Heart right ventricle (tissue), 16 donors: ENCODE data around the gene TULP1. TPM values are rescaled to one million over a fixed set of nuclear protein-coding genes. Genes with fewer than 3 reads are reported as not detected.
A peak's percentile ranks its signal among the peaks of the same experiment; 100 is the strongest.

Experiments used
- ATAC-seq, 8 donors: fragments of 200-7000 bp; cut with Tn5 transposase; one replicate each; pipeline ENCODE4 v1.9.1; 2020; ENCODE audit warnings: mild to moderate bottlenecking in 8 of 8, moderate library complexity in 8 of 8, moderate number of reproducible peaks in 1 of 8
- DNase-seq, 2 donors: peaks; one replicate each; pipeline ENCODE4 v3.0.0-alpha.2; 2020
- H3K27ac ChIP-seq, 10 donors: fragments of 200-600 bp; sonication (generic) in 2 of 10; one replicate each; pipeline versions ENCODE4 v1.5.0 to v1.8.0; 2020 to 2022; ENCODE audit warnings: mild to moderate bottlenecking in 3 of 10
- H3K27me3 ChIP-seq, 7 donors: fragments of 200-600 bp; one replicate each; pipeline ENCODE4 v1.8.0; 2021 to 2022; ENCODE audit warnings: mild to moderate bottlenecking in 2 of 7
- H3K36me3 ChIP-seq, 9 donors: fragments of 200-600 bp; sonication (generic) in 1 of 9; one replicate each; pipeline versions ENCODE4 v1.5.0 to v1.8.0; 2020 to 2022; ENCODE audit warnings: mild to moderate bottlenecking in 2 of 9
- H3K4me1 ChIP-seq, 9 donors: fragments of 200-600 bp; sonication (generic) in 1 of 9; one replicate each; pipeline versions ENCODE4 v1.5.0 to v1.8.0; 2020 to 2022; ENCODE audit warnings: mild to moderate bottlenecking in 4 of 9
- H3K4me3 ChIP-seq, 10 donors: fragments of 200-600 bp; sonication (generic) in 2 of 10; one replicate each; pipeline versions ENCODE4 v1.5.0 to v1.8.0; 2020 to 2022; ENCODE audit warnings: mild to moderate bottlenecking in 7 of 10, moderate library complexity in 2 of 10
- H3K9me3 ChIP-seq, 11 donors: fragments of 200-600 bp in 10 of 11; sonication (generic) in 2 of 11; one replicate each; pipeline versions ENCODE4 v1.5.0 to v1.8.0; 2013 to 2022; ENCODE audit warnings: mild to moderate bottlenecking in 2 of 11, control low read depth in 1 of 11, moderate library complexity in 1 of 11
- CTCF ChIP-seq, 9 donors: fragments of 200-600 bp; sonication (generic) in 2 of 9; IDR thresholded peaks; one replicate each; pipeline versions ENCODE4 v1.5.0 to v1.8.0; 2021 to 2022; ENCODE audit warnings: antibody characterized with exemption in 9 of 9, mild to moderate bottlenecking in 5 of 9, moderate library complexity in 1 of 9
- WGBS, 2 donors: extraction: QIAGEN DNeasy Blood & Tissue Kit; methylation state at CpG; one replicate each; pipeline ENCODE4 v1.1.7; 2013; ENCODE audit warnings: inconsistent platforms in 1 of 2; 5-methylcytosine and 5-hydroxymethylcytosine counted together
- intact Hi-C, 10 donors: fragments of 100-400 bp; cut with DNase I; formaldehyde crosslinking; loops; one replicate each; pipeline versions ENCODE4 v1.11.1 to v1.14.2; 2022
- polyA plus RNA-seq, 2 donors: library from polyadenylated mRNA; stranded (reverse); fragments of 200-250 nt; gene quantifications; one replicate each; pipeline ENCODE4 v1.2.3, GENCODE V29; 2013
- total RNA-seq, 10 donors: library from RNA; stranded (reverse); fragmentation: NEBNext Ultra II Directional in 3 of 10; extraction: Animal tissue kit (Norgen Biotek cat#: 25700) in 3 of 10; gene quantifications; one replicate each; pipeline versions ENCODE4 v1.2.1 to v1.2.4, GENCODE V29; 2021 to 2023
- donor health status: Arrhythmogenic right ventricular cardiomyopathy.
- donor health status: ischemic (EF 13 %, LVEDD 7.1; RV severe dilation, severe dysfunction).
- donor health status: healthy with polysubstance abuse.
- donor health status: DM: no; HTN: yes; CAD: no.
- donor health status: DM: no; HTN: no; CAD: no.
- donor health status: ischemic (EF 25% LVEDD 6.9; RV normal size, moderate dysfunction).
- donor health status: ischemic (EF 25% LVEDD 5.7; RV mildly dilated, moderate dysfunction).
- donor health status: healthy.
- donor health status: DM: yes; HTN: yes; CAD: no.
- donor health status: Ischemic cardiomyopathy.
- donor health status: ischemic (EF 35%, LVEDD 5.7; RV mildly dilated, moderate dysfunction).
- donor health status: nonischemic (EF 11% LVEDD 7.7; RV severe dilation, severe dysfunction).
- donor health status: DM: yes; HTN: yes; CAD: no.
- donor health status: PGD.
- donor health status: ischemic (EF 29% LVEDD 5.4; RV normal size, mild dysfunction).
- donor health status: nonischemic (EF 23%, LVEDD 6.1; RV moderate dilation, normal function).

The TULP1 gene
- total and polyA plus RNA-seq, 12 donors = 0.03 to 0.15 TPM; not detected in 10

GRCh38 chr6:35557239-35557638 is 44.5 kb upstream of the TULP1 start:
- DNase-seq = peak in 1 of 2 donors; percentile 7
- no peak overlapping the region for H3K27ac ChIP-seq
- H3K4me3 ChIP-seq = no peak overlapping the region
- peak in 2 of 8 donors; percentile 49 to 60 for ATAC-seq
- peaks cover 0 to 6% (median 0%) of the 10 kb centered on the region in 9 donors for H3K4me1 ChIP-seq
- H3K36me3 ChIP-seq = no peaks in the 10 kb centered on the region
- TF ChIP-seq CTCF (IDR thresholded peaks at IDR 0.05) = no peak
- H3K9me3 ChIP-seq = peaks cover 0 to 4% (median 0%) of the 10 kb centered on the region in 11 donors
- 62 to 63% methylated on average over 6 of the region's 6 CpGs for WGBS, 2 donors
- H3K27me3 ChIP-seq = no peaks in the 10 kb centered on the region
- intact Hi-C loops = no loop called here

- Histone ChIP-seq H3K27ac (no peak overlapping the region), H3K36me3 (no peaks in the 10 kb centered on the region), H3K9me3 (peaks cover 0 to 24% (median 8%) of the 10 kb centered on the region in 11 donors), H3K27me3 (peaks cover 0 to 3% (median 0%) of the 10 kb centered on the region in 7 donors), H3K4me3 (no peak overlapping the region), H3K4me1 (peaks cover 0 to 6% (median 0%) of the 10 kb centered on the region in 9 donors)
- intact Hi-C loops = no loop called here
- ATAC-seq = no peak
- TF ChIP-seq CTCF (IDR thresholded peaks at IDR 0.05) = no peak
- 85 to 89% methylated on average over 4 of the region's 4 CpGs for WGBS, 2 donors
- DNase-seq = no peak
These were observed 42.1 kb upstream of the TULP1 start for GRCh38 chr6:35554811-35555210.

- TF ChIP-seq CTCF (IDR thresholded peaks at IDR 0.05) = no peak
- H3K36me3 ChIP-seq = no peaks in the 10 kb centered on the region
- ATAC-seq (no peak), DNase-seq (no peak)
- H3K9me3 ChIP-seq = peaks cover 0 to 28% (median 8%) of the 10 kb centered on the region in 11 donors
- WGBS, 2 donors = 84% methylated on average over 6 of the region's 6 CpGs
- peaks cover 0 to 6% (median 0%) of the 10 kb centered on the region in 9 donors for H3K4me1 ChIP-seq
- no peak overlapping the region for H3K4me3 ChIP-seq
- intact Hi-C loops = no loop called here
- H3K27me3 ChIP-seq = peaks cover 0 to 6% (median 0%) of the 10 kb centered on the region in 7 donors
- H3K27ac ChIP-seq = no peak overlapping the region
These were observed 40.6 kb upstream of the TULP1 start for GRCh38 chr6:35553315-35553714.

GRCh38 chr6:35552285-35552917 is 39.7 kb upstream of the TULP1 start:
- ATAC-seq = no peak
- WGBS, 2 donors = 67 to 70% methylated on average over 5 of the region's 5 CpGs
- DNase-seq = no peak

More at GRCh38 chr6:35552285-35552917, 39.7 kb upstream of the TULP1 start:
- Histone ChIP-seq H3K36me3 (no peaks in the 10 kb centered on the region), H3K9me3 (peaks cover 0 to 28% (median 8%) of the 10 kb centered on the region in 11 donors), H3K27ac (no peak overlapping the region), H3K4me3 (no peak overlapping the region), H3K4me1 (peaks cover 0 to 5% (median 0%) of the 10 kb centered on the region in 9 donors), H3K27me3 (peaks cover 0 to 12% (median 0%) of the 10 kb centered on the region in 7 donors)
- peak in 8 of 9 donors; percentile 36 to 89 (median 50) for TF ChIP-seq CTCF (IDR thresholded peaks at IDR 0.05)
- intact Hi-C loops = no loop called here
